HFFc6 (cell line): Measurements from ENCODE around the gene NLRP9. TPM values are rescaled to one million over a fixed set of nuclear protein-coding genes. Genes with fewer than 3 reads are reported as not detected.

ENCODE experiments used
- DNase-seq: peaks from one replicate; pipeline ENCODE4 v3.0.0-alpha.2; 2018
- H3K27ac Mint-ChIP-seq: 2 replicates; pipeline ENCODE4 v1.8.0; 2020; ENCODE audit warnings: mild to moderate bottlenecking, mixed read lengths
- H3K27me3 Mint-ChIP-seq: 2 replicates; pipeline ENCODE4 v1.8.0; 2021; ENCODE audit warnings: mild to moderate bottlenecking, moderate library complexity, mixed read lengths; ENCODE audit not compliant: insufficient read depth
- H3K36me3 Mint-ChIP-seq: 2 replicates; pipeline ENCODE4 v1.8.0; 2021; ENCODE audit warnings: low read depth, mixed read lengths
- H3K4me1 Mint-ChIP-seq: 2 replicates; pipeline ENCODE4 v1.8.0; 2020; ENCODE audit warnings: low read depth, mixed read lengths
- H3K4me3 Mint-ChIP-seq: 2 replicates; pipeline ENCODE4 v1.8.0; 2020; ENCODE audit warnings: mild to moderate bottlenecking, moderate library complexity, mixed read lengths
- H3K9me3 Mint-ChIP-seq: 2 replicates; pipeline ENCODE4 v1.8.0; 2020; ENCODE audit warnings: mild to moderate bottlenecking, mixed read lengths
- total RNA-seq, 6 experiments: library from RNA; stranded (reverse); fragmentation: NEBNext Ultra II Directional; extraction: Animal tissue kit (Norgen Biotek cat#: 25700); gene quantifications; 2 replicates in 1 of 6; 3 replicates in 5 of 6; pipeline ENCODE4 v1.2.3, GENCODE V29; 2021
- TF ChIP-seq, protein P1 (sequence below): fragments of 200-600 bp; sonication (generic); IDR thresholded peaks from 2 replicates; pipeline ENCODE4 v1.5.0; 2021; ENCODE audit warnings: antibody characterized with exemption, mild to moderate bottlenecking

The NLRP9 gene
- total RNA-seq, 6 experiments from 2014 or later: not detected

DNA sequence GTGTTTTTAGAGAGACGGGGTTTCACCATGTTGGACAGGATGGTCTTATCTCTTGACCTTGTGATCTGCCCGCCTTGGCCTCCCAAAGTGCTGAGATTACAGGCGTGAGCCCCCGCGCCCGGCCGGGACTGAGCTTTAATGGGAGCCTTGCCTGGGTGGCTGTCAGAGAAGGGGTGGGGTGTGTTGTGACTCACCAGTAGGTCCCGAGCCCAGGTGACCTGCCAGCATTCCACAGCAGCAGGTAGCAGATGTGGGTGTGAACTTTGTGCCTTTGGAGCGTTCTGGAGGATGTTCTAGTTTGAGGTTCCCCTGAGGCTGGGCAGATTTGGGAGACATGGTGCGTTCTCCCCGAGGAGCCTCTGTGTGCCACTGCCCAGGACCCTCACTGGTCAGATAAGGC lies 70.2 kb downstream of the NLRP9 start:
- no peak for DNase-seq
- TF ChIP-seq, protein P1, sequence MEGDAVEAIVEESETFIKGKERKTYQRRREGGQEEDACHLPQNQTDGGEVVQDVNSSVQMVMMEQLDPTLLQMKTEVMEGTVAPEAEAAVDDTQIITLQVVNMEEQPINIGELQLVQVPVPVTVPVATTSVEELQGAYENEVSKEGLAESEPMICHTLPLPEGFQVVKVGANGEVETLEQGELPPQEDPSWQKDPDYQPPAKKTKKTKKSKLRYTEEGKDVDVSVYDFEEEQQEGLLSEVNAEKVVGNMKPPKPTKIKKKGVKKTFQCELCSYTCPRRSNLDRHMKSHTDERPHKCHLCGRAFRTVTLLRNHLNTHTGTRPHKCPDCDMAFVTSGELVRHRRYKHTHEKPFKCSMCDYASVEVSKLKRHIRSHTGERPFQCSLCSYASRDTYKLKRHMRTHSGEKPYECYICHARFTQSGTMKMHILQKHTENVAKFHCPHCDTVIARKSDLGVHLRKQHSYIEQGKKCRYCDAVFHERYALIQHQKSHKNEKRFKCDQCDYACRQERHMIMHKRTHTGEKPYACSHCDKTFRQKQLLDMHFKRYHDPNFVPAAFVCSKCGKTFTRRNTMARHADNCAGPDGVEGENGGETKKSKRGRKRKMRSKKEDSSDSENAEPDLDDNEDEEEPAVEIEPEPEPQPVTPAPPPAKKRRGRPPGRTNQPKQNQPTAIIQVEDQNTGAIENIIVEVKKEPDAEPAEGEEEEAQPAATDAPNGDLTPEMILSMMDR: no peak
- peaks cover 25% of the 10 kb centered on the region for H3K4me1 Mint-ChIP-seq
- H3K4me3 Mint-ChIP-seq: no peak overlapping the region
- no peak overlapping the region for H3K27ac Mint-ChIP-seq
- H3K27me3 Mint-ChIP-seq: peaks cover 1% of the 10 kb centered on the region
- no peaks in the 10 kb centered on the region for H3K9me3 Mint-ChIP-seq
- H3K36me3 Mint-ChIP-seq: peaks cover 10% of the 10 kb centered on the region

DNA sequence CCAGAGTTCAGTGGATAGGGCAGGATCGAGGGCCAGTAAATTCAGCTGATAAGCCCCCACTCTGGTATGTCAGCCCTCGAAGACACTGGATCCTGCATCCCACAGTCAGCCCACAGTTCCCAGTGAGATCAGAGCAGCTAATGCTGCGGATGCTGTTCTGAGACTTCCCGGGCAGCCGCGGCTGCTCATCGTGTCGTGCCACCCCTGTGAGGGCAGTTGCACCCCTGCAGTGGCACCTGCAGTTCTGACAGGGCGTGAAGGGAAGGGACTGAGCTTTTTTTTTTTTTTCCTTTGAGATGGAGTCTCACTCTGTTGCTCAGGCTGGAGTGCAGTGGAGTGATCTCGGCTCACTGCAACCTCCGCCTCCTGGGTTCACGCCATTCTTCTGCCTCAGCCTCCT lies 70.7 kb downstream of the NLRP9 start:
- Mint-ChIP-seq H3K27ac (no peak overlapping the region), H3K4me1 (peaks cover 23% of the 10 kb centered on the region), H3K9me3 (no peaks in the 10 kb centered on the region), H3K27me3 (peaks cover 1% of the 10 kb centered on the region), H3K36me3 (peaks cover 14% of the 10 kb centered on the region), H3K4me3 (no peak overlapping the region)
- no peak for DNase-seq
- TF ChIP-seq, protein P1: no peak

DNA sequence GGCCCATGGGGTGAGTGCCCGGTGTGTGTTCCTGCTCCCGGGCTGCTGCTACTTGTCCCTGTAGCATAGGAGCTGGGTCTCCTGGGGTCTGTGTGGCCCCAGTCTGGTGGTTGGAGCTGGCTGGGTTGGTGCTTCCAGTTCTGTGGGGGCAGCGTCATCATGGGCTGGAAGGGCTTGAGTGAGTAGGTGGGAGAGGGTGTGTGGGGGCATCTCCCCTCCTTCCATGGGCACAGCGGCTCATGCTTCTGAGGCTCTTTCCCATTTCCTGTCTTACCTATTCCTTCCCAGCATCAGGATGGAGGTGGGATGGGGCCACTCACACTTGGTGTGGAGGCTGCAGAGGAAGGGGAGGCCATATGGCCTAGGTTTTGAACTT lies 71.2 kb downstream of the NLRP9 start:
- Mint-ChIP-seq H3K36me3 (peaks cover 12% of the 10 kb centered on the region), H3K9me3 (no peaks in the 10 kb centered on the region), H3K4me1 (peaks cover 18% of the 10 kb centered on the region), H3K27ac (no peak overlapping the region), H3K4me3 (no peak overlapping the region), H3K27me3 (peaks cover 2% of the 10 kb centered on the region)
- DNase-seq: no peak
- TF ChIP-seq, protein P1: no peak

DNA sequence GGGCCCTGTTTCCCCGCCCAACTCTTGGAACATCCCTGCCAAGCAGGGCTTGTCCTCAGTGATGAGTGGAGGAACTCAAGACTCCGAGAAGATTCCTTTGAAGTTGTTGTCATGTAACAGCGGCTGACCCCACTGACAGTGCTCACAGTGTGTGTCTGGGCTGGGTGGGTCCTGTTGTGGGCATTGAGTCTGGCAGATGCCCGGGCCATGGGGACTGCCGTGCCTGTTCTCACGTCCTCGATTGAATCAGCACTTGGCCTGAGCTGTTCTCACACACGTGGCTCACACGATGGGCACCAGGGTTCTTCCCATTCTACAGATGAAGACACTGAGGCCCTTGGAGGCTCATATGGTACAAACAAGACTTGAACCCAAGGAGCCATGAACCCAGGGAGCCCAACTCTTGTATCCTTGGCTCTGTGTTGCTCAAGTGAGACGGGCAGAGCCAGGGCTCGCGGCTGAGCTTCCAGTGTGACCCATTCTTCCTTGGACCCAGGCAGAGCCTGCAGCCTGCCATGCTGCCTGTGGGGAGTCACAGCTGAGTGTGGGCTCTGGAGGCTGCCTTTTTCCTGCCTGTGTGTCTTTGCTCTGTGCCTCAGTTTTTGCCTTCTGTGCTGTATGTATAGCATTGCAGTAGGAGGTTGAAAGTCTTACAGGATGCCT lies 71.7 kb downstream of the NLRP9 start:
- no peaks in the 10 kb centered on the region for H3K9me3 Mint-ChIP-seq
- TF ChIP-seq, protein P1: no peak
- H3K36me3 Mint-ChIP-seq: peaks cover 16% of the 10 kb centered on the region
- H3K27me3 Mint-ChIP-seq: peaks cover 4% of the 10 kb centered on the region
- peaks cover 12% of the 10 kb centered on the region for H3K4me1 Mint-ChIP-seq
- DNase-seq: no peak
- no peak overlapping the region for H3K27ac Mint-ChIP-seq
- no peak overlapping the region for H3K4me3 Mint-ChIP-seq

DNA sequence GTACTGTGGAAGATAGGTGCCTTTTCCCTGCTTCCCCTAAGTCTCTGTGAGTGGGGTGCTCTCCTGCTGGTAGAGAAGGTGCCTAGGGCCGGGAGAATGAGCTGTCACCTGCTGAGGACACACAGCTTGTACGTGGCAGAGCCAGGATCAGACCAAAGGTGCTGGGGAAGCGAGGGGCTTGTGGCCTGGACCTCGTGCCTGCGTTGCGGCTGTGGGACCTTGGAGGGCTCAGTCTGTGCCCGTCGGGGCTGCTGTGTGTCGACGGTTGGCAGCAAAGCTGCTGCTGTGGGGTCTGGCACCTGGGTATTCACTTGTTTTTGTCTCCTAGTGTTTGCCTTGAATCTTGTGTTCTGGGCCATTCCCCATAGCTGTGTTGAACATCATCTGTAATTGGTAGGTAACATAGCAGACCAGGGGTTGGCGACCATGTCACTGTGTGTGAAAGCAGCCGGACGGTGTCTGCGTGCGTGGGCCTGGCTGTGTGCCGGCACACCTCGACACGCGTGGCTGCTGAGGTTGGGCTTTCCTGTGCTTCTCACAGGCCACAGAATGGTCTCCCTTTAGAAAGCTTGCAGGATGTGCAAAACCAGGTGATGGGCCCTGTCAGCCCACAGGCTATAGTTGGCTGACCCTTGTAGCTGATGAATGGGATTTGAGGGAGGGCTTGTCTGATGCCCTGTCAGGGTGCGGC lies 74.2 kb downstream of the NLRP9 start:
- H3K27me3 Mint-ChIP-seq: peaks cover 4% of the 10 kb centered on the region
- no peak for DNase-seq
- H3K4me3 Mint-ChIP-seq: no peak overlapping the region
- no peaks in the 10 kb centered on the region for H3K9me3 Mint-ChIP-seq
- peaks cover 7% of the 10 kb centered on the region for H3K4me1 Mint-ChIP-seq
- TF ChIP-seq, protein P1: no peak
- no peak overlapping the region for H3K27ac Mint-ChIP-seq
- peaks cover 16% of the 10 kb centered on the region for H3K36me3 Mint-ChIP-seq
